CD14-positive monocyte (primary cell): ENCODE data around the gene ENPP5. TPM values are rescaled to one million over a fixed set of nuclear protein-coding genes. Genes with fewer than 3 reads are reported as not detected.

Source experiments
- DNase-seq, 3 donors: peaks; one replicate each; pipeline ENCODE4 v3.0.0-alpha.2; 2011 to 2022
- H2AFZ ChIP-seq: 2 replicates; pipeline ENCODE4 v1.6.0; 2012; ENCODE audit warnings: mild to moderate bottlenecking, low read depth, low read length, inconsistent platforms; ENCODE audit not compliant: insufficient read depth, poor library complexity, severe bottlenecking
- H3K27ac ChIP-seq, 2 donors: 1 replicate in 1 of 2; 2 replicates in 1 of 2; pipeline ENCODE4 v1.5.1; 2012 to 2013; ENCODE audit warnings: low read length in 2 of 2, control low read depth in 1 of 2, inconsistent platforms in 1 of 2, low read depth in 1 of 2, mild to moderate bottlenecking in 1 of 2
- H3K27me3 ChIP-seq, 2 donors: one replicate each; pipeline versions ENCODE4 v1.6.0 to v1.6.1; 2011 to 2013; ENCODE audit warnings: low read length in 2 of 2; ENCODE audit not compliant: control insufficient read depth in 2 of 2, insufficient read depth in 2 of 2
- H3K36me3 ChIP-seq, 2 donors: replicated peaks in 1 of 2; 1 replicate in 1 of 2; 2 replicates in 1 of 2; pipeline versions ENCODE4 v1.5.1 to v1.6.1; 2012 to 2013; ENCODE audit warnings: low read length in 2 of 2, control low read depth in 1 of 2, inconsistent platforms in 1 of 2, mild to moderate bottlenecking in 1 of 2; ENCODE audit not compliant: insufficient read depth in 2 of 2, control insufficient read depth in 1 of 2
- H3K4me1 ChIP-seq, 2 donors: 1 replicate in 1 of 2; 2 replicates in 1 of 2; pipeline versions ENCODE4 v1.5.1 to v1.6.1; 2012 to 2013; ENCODE audit warnings: low read length in 2 of 2, control low read depth in 1 of 2, inconsistent platforms in 1 of 2, mild to moderate bottlenecking in 1 of 2, moderate library complexity in 1 of 2; ENCODE audit not compliant: insufficient read depth in 2 of 2, control insufficient read depth in 1 of 2
- H3K4me2 ChIP-seq: replicated peaks from 2 replicates; pipeline ENCODE3; 2012; ENCODE audit warnings: low read length, moderate library complexity, mild to moderate bottlenecking; ENCODE audit not compliant: poor library complexity, severe bottlenecking; ENCODE audit errors: extremely low read depth
- H3K4me3 ChIP-seq, 3 experiments: fragments of 200-600 bp in 1 of 3; sonication (generic) in 1 of 3; replicated peaks in 1 of 3; 1 replicate in 2 of 3; 2 replicates in 1 of 3; pipeline ENCODE4 v1.5.1; 2011 to 2013; ENCODE audit warnings: low read length in 3 of 3, mild to moderate bottlenecking in 3 of 3, control low read depth in 2 of 3, low read depth in 2 of 3, inconsistent platforms in 1 of 3, moderate library complexity in 1 of 3
- H3K79me2 ChIP-seq: 2 replicates; pipeline ENCODE4 v1.6.0; 2012; ENCODE audit warnings: mild to moderate bottlenecking, control low read depth, inconsistent platforms, low read length, moderate library complexity; ENCODE audit not compliant: insufficient read depth
- H3K9ac ChIP-seq: 2 replicates; pipeline ENCODE4 v1.6.0; 2017; ENCODE audit warnings: low read length, mild to moderate bottlenecking; ENCODE audit not compliant: insufficient read depth, poor library complexity, severe bottlenecking
- H3K9me3 ChIP-seq, 2 donors: replicated peaks in 1 of 2; 1 replicate in 1 of 2; 2 replicates in 1 of 2; pipeline versions ENCODE4 v1.5.1 to v1.6.1; 2012 to 2013; ENCODE audit warnings: low read length in 2 of 2, control low read depth in 1 of 2; ENCODE audit not compliant: control insufficient read depth in 1 of 2, insufficient read depth in 1 of 2
- H4K20me1 ChIP-seq: 2 replicates; pipeline ENCODE4 v1.6.0; 2012; ENCODE audit warnings: mild to moderate bottlenecking, low read length, control low read depth, moderate library complexity; ENCODE audit not compliant: insufficient read depth
- H3K27ac Mint-ChIP-seq, 7 donors: one replicate each; pipeline ENCODE4 v1.8.0; 2020; ENCODE audit warnings: mild to moderate bottlenecking in 7 of 7, mixed read lengths in 7 of 7, moderate library complexity in 6 of 7, inconsistent platforms in 2 of 7
- H3K27me3 Mint-ChIP-seq, 3 donors: one replicate each; pipeline ENCODE4 v1.8.0; 2021 to 2022; ENCODE audit warnings: low read depth in 3 of 3, mild to moderate bottlenecking in 3 of 3, mixed read lengths in 3 of 3, moderate library complexity in 3 of 3, inconsistent platforms in 1 of 3
- H3K36me3 Mint-ChIP-seq, 2 donors: one replicate each; pipeline ENCODE4 v1.8.0; 2020; ENCODE audit warnings: mixed read lengths in 2 of 2, inconsistent platforms in 1 of 2, mild to moderate bottlenecking in 1 of 2
- H3K4me1 Mint-ChIP-seq: one replicate; pipeline ENCODE4 v1.8.0; 2020; ENCODE audit warnings: mild to moderate bottlenecking, mixed read lengths
- H3K4me3 Mint-ChIP-seq, 2 donors: one replicate each; pipeline ENCODE4 v1.8.0; 2020; ENCODE audit warnings: mild to moderate bottlenecking in 2 of 2, mixed read lengths in 2 of 2, moderate library complexity in 1 of 2
- H3K9me3 Mint-ChIP-seq, 7 donors: one replicate each; pipeline ENCODE4 v1.8.0; 2020 to 2022; ENCODE audit warnings: mixed read lengths in 7 of 7, mild to moderate bottlenecking in 6 of 7, moderate library complexity in 6 of 7, inconsistent platforms in 2 of 7
- WGBS: methylation state at CpG from one replicate; pipeline ENCODE4 v1.1.5; 2013; ENCODE audit warnings: missing lambda C conversion rate; ENCODE audit not compliant: insufficient coverage; 5-methylcytosine and 5-hydroxymethylcytosine counted together
- intact Hi-C, 2 donors: fragments of 100-400 bp; cut with micrococcal nuclease; formaldehyde crosslinking; loops; one replicate each; pipeline versions ENCODE4 v1.15.0 to v1.15.1; 2023
- polyA plus RNA-seq, 3 donors: library from polyadenylated mRNA; depleted of rRNA in 1 of 3; unstranded in 2 of 3; stranded (reverse) in 1 of 3; fragments of 300-500 nt in 2 of 3; fragments of >200 nt in 1 of 3; fragmentation: Illumina TruSeq in 2 of 3; gene quantifications; 1 replicate in 2 of 3; 2 replicates in 1 of 3; pipeline ENCODE4 v1.2.3, GENCODE V29; 2012 to 2021
- TF ChIP-seq, protein P1 (sequence below): fragments of 200-600 bp; IDR thresholded peaks from one replicate; pipeline ENCODE4 v1.8.0; 2022; ENCODE audit warnings: antibody characterized with exemption, mild to moderate bottlenecking

The ENPP5 gene
- polyA plus RNA-seq, 3 donors: not detected

DNA sequence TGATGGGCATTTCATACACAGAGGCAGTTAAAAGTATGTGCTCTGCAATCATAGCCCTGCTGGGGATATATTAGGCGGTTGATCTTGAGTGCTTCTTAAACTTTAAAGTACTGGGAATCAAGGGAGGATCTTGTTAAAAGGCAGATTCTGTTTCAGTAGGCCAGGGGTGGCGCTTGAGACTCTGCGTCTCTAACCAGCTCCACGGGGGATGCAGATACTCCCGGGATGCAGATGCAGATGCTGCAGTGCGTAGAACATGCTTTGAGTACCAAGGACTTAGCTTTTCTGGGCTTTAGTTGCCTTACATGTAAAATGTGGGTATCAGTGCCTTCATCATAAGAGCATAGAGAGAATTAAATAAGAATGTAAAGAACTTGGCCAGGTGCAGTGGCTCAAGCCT is 44.4 kb upstream of the ENPP5 start:
- Histone ChIP-seq H2AFZ (no peak overlapping the region), H3K27me3 (no peaks in the 10 kb centered on the region), H3K9ac (no peak overlapping the region), H3K27ac (no peak overlapping the region), H3K4me1 (peaks cover 2 to 3% of the 10 kb centered on the region in 2 donors), H3K9me3 (no peaks in the 10 kb centered on the region), H4K20me1 (no peaks in the 10 kb centered on the region), H3K79me2 (no peaks in the 10 kb centered on the region), H3K4me3 (no peak overlapping the region), H3K36me3 (no peaks in the 10 kb centered on the region), H3K4me2 (no peak overlapping the region)
- DNase-seq: no peak
- Mint-ChIP-seq H3K27ac (no peak overlapping the region), H3K9me3 (no peaks in the 10 kb centered on the region), H3K4me1 (peaks cover 15% of the 10 kb centered on the region), H3K36me3 (no peaks in the 10 kb centered on the region), H3K27me3 (peaks cover 0 to 2% (median 0%) of the 10 kb centered on the region in 3 donors), H3K4me3 (no peak overlapping the region)
- WGBS: 100% methylated on average over 6 of the region's 6 CpGs
- TF ChIP-seq, protein P1, sequence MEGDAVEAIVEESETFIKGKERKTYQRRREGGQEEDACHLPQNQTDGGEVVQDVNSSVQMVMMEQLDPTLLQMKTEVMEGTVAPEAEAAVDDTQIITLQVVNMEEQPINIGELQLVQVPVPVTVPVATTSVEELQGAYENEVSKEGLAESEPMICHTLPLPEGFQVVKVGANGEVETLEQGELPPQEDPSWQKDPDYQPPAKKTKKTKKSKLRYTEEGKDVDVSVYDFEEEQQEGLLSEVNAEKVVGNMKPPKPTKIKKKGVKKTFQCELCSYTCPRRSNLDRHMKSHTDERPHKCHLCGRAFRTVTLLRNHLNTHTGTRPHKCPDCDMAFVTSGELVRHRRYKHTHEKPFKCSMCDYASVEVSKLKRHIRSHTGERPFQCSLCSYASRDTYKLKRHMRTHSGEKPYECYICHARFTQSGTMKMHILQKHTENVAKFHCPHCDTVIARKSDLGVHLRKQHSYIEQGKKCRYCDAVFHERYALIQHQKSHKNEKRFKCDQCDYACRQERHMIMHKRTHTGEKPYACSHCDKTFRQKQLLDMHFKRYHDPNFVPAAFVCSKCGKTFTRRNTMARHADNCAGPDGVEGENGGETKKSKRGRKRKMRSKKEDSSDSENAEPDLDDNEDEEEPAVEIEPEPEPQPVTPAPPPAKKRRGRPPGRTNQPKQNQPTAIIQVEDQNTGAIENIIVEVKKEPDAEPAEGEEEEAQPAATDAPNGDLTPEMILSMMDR: no peak
- intact Hi-C loops: no loop called here

DNA sequence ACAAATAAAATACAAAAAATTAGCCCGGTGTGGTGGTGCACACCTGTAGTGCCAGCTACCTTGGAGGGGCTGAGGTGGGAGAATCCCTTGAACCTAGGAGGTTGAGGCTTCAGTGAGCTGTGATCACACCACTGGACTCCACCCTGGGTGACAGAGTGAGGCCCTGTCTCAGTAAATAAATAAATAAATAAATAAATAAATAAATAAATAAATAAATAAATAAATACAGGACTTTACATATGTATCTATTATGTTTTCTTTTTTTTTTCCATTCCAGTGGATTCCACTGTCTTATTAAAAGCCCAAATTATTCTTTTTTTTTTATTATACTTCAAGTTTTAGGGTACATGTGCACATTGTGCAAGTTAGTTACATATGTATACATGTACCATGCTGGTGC is 41.1 kb upstream of the ENPP5 start:
- Mint-ChIP-seq H3K36me3 (no peaks in the 10 kb centered on the region), H3K9me3 (peaks cover 0 to 2% (median 0%) of the 10 kb centered on the region in 7 donors), H3K27me3 (peaks cover 0 to 2% (median 0%) of the 10 kb centered on the region in 3 donors), H3K4me3 (no peak overlapping the region), H3K27ac (no peak overlapping the region), H3K4me1 (peaks cover 2% of the 10 kb centered on the region)
- Histone ChIP-seq H3K4me3 (no peak overlapping the region), H4K20me1 (no peaks in the 10 kb centered on the region), H3K27ac (no peak overlapping the region), H3K27me3 (no peaks in the 10 kb centered on the region), H3K79me2 (no peaks in the 10 kb centered on the region), H3K4me2 (no peak overlapping the region), H2AFZ (no peak overlapping the region), H3K9ac (no peak overlapping the region), H3K4me1 (no peaks in the 10 kb centered on the region), H3K9me3 (no peaks in the 10 kb centered on the region), H3K36me3 (no peaks in the 10 kb centered on the region)
- TF ChIP-seq, protein P1: no peak
- no CpG with 5 or more reads among the region's 1 CpG for WGBS
- intact Hi-C loops: no loop called here
- no peak for DNase-seq
